NCI-H1694 (cell line): ENCODE measurements around the gene REEP6.
"Not testable (repeated sequence)": the region's sequence is repeated elsewhere in the genome, so short reads cannot be mapped to it uniquely, and the experiment has no call there.

Source experiments
- DNase-seq: peaks from one replicate; lab custom pipeline; 2025; lab: John Stamatoyannopoulos, UW

REEP6 gene

GRCh38 chr19:1524287-1524971 is 33.4 kb downstream of the REEP6 start:
- no peak for DNase-seq

GRCh38 chr19:1524972-1525325 is 34.0 kb downstream of the REEP6 start:
- no peak for DNase-seq

DNA sequence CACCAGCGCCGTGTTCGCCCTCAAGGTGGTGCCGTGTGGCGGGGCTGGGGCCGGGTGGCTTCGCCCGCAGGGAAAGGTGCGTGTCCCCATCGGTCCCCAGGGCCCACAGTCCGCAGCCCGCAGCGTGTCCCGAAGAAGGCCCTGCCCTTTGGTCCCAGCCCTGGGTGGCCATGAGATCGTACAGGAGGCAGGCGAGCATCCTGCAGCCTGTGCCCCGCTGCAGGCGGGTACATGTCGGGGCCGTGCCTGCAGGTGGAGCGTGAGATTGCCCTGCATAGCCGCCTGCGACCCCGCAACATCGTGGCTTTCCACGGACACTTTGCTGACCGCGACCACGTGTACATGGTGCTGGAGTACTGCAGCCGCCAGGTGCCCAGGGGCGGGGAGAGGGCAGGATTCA is 34.4 kb downstream of the REEP6 start:
- DNase-seq, result no peak

- DNase-seq, result no peak
These were observed 35.2 kb downstream of the REEP6 start for GRCh38 chr19:1526066-1526778.

DNA sequence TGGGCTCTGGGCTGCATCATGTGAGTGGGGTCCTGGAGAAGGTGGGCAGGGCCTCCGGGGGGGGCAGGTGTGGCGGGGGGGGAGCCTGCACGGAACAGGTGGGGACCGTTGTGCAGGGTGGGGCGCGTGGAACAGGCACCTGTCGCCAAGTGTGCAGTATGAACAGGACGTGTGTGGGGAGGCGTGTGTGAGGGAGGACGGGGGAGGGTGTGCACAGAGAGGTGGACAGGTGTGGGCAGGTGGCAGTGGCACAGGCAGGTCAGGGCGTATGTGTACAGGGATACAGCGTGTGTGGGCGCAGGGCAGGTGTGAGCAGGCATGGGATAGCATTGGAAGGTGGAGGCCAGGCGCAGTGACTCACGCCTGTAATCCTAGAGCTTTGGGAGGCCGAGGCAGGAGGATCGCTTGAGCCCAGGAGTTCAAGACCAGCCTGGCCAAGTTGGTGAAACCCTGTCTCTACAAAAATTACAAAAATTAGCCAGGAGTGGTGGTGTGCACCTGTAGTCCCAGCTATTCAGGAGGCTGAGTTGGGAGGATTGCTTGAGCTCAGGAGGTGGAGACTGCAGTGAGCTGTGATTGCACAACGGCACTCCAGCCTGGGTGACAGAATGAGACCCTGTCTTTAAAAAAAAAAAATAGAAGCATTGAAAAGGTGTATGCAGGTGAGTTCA is 36.1 kb downstream of the REEP6 start:
- DNase-seq, result no peak

- no peak for DNase-seq
These were observed 36.8 kb downstream of the REEP6 start for GRCh38 chr19:1527650-1528309.

GRCh38 chr19:1528596-1529429 is 37.8 kb downstream of the REEP6 start:
- no peak for DNase-seq

GRCh38 chr19:1529430-1529816 is 38.4 kb downstream of the REEP6 start:
- no peak for DNase-seq

DNA sequence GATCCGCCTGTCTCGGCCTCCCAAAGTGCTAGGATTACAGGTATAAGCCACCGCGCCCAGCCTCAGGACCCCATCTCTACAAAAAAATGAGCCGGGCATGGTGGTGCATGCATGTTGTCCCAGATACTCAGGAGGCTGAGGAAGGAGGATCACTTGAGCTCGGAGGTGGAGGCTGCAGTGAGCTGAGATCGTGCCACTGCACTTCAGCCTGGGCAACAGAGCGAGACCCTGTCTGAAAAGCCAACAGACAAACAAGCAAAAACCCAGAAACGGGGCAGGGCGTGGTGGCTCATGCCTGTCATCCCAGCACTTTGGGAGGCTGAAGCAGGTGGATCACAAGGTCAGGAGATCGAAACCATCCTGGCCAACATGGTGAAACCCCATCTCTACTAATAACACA is 39.9 kb downstream of the REEP6 start:
- DNase-seq, result not testable (repeated sequence)

- no peak for DNase-seq
These were observed 40.6 kb downstream of the REEP6 start for GRCh38 chr19:1531587-1531986.

GRCh38 chr19:1532003-1532402 is 41.0 kb downstream of the REEP6 start:
- DNase-seq, result no peak

GRCh38 chr19:1533510-1534150 is 42.6 kb downstream of the REEP6 start:
- DNase-seq, result no peak

- no peak for DNase-seq
These were observed 44.0 kb downstream of the REEP6 start for GRCh38 chr19:1534972-1535371.

DNA sequence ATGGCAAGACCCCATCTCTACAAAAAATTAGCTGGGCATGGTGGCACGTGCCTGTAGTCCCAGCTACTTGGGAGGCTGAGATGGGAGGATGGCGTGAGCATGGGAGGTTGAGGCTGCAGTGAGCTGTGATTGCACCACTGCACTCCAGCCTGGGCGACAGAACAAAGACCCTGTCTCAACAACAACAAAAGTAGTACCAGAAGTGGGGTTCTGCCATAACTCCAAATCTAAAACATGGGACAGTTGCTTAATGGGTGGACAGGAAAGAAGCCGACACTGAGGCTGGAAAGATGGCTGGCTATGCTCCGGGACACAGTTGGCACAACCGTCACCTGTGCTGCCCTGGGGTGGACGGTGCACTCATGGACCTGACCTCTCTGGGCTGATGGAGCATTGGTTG is 44.7 kb downstream of the REEP6 start:
- not testable (repeated sequence) for DNase-seq

DNA sequence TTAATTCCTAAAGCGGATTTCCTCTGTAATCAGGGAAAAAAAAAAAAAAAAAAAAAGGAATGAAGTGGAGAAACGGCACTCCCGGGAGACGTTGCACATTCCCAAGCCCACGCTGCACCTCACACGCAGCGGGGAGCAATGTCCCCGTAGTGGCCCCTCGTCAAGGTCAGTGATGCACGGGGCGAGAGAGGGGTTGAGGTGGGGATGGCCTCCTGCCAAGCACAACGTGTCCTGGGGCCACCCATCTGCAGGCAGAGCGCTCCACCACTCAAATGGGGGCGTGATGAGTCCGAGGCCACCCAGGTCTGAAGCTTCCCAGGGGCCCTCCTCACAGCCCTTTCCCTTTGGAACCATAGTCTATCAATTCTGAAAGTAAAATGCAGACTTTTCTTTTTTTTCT is 48.0 kb downstream of the REEP6 start:
- no peak for DNase-seq

GRCh38 chr19:1539749-1540148 is 48.8 kb downstream of the REEP6 start:
- DNase-seq, result not testable (repeated sequence)

DNA sequence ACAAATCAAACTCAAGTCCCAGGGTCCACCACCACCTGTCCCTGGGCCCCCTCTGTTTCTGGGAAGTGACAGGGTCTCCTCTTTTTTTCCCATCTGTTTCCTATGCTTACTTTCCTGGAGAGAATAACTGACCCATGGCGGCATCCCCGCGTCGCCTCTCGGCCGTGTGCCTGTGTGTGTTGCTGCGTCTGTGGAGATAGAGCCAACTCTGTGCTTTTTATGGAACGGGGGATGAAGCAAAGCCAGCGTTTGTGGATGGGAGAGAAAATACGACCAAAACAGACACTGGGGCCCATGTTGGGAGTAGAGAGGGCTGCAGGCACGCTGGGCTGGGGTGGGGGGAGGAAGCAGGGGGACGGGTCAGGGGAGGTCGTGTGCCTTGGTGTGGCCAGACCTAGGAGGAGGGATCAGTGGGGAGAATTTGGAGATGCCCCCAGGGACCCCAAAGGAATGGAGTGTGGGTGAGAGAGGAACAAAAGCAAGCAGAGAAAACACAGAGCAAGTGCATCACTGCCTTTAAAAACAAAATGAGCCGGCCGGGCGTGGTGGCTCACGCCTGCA is 49.5 kb downstream of the REEP6 start:
- no peak for DNase-seq
